ENCODE results near the gene NR1I2.

NR1I2 gene

GRCh38 chr3:119825820-119826219 is 43.9 kb downstream of the NR1I2 start:
- DNase-seq: no peak

GRCh38 chr3:119826711-119827608 is 45.1 kb downstream of the NR1I2 start:
- DNase-seq: no peak

- no peak for DNase-seq
These were observed 47.5 kb downstream of the NR1I2 start for GRCh38 chr3:119829420-119829819.

- DNase-seq: no peak
These were observed 49.1 kb downstream of the NR1I2 start for GRCh38 chr3:119831022-119831421.

GRCh38 chr3:119831941-119832371 is 50.1 kb downstream of the NR1I2 start:
- peak; percentile 73 for DNase-seq

GRCh38 chr3:119834754-119835370 is 53.0 kb downstream of the NR1I2 start:
- DNase-seq: no peak

GRCh38 chr3:119835556-119835955 is 53.7 kb downstream of the NR1I2 start:
- DNase-seq: no peak

GRCh38 chr3:119841808-119842471 is 60.0 kb downstream of the NR1I2 start:
- DNase-seq: no peak

- DNase-seq: no peak
These were observed 67.2 kb downstream of the NR1I2 start for GRCh38 chr3:119849126-119849525.

GRCh38 chr3:119856695-119857094 is 74.8 kb downstream of the NR1I2 start:
- DNase-seq: no peak

- DNase-seq: no peak
These were observed 77.1 kb downstream of the NR1I2 start for GRCh38 chr3:119858957-119859356.

- DNase-seq: no peak
These were observed 77.8 kb downstream of the NR1I2 start for GRCh38 chr3:119859728-119860127.

- DNase-seq: no peak
These were observed 79.8 kb downstream of the NR1I2 start for GRCh38 chr3:119861681-119862080.

- DNase-seq: no peak
These were observed 80.7 kb downstream of the NR1I2 start for GRCh38 chr3:119862616-119863015.

GRCh38 chr3:119864476-119864875 is 82.6 kb downstream of the NR1I2 start:
- no peak for DNase-seq
